ENCODE results near the gene SLC5A4. TPM values are rescaled to one million over a fixed set of nuclear protein-coding genes. Genes with fewer than 3 reads are reported as not detected.

SLC5A4 gene
- total RNA-seq, 1 donor = not detected

DNA sequence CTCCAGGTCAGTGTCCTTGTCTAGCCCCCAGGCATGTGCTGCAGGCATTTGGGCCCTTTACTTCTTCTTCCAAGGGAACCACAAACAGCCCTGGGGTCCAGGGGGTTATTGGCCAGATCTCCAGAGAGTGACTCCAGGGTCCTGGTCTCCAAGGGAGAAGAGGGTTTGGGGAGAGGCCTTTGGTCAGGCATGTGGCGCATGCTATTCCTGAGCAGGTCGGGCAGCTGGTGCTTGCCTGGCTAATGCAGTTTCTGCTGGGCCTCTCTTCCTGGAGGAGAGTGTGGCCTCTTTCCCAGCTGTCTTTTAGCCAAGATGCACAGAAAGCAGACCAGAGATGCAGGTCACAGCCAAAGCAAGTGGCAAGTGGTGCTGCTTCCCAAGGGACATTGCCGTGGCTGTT, 46.5 kb downstream of the SLC5A4 start:
- Histone ChIP-seq H3K27me3 (ENCODE audit: insufficient read depth, low read length) (no peaks in the 10 kb centered on the region), H3K4me1 (ENCODE audit: insufficient read depth, low read length) (peaks cover 17% of the 10 kb centered on the region), H3K4me3 (ENCODE audit: low read length) (no peak overlapping the region), H3K9me3 (ENCODE audit: low read depth, low read length) (no peaks in the 10 kb centered on the region)

DNA sequence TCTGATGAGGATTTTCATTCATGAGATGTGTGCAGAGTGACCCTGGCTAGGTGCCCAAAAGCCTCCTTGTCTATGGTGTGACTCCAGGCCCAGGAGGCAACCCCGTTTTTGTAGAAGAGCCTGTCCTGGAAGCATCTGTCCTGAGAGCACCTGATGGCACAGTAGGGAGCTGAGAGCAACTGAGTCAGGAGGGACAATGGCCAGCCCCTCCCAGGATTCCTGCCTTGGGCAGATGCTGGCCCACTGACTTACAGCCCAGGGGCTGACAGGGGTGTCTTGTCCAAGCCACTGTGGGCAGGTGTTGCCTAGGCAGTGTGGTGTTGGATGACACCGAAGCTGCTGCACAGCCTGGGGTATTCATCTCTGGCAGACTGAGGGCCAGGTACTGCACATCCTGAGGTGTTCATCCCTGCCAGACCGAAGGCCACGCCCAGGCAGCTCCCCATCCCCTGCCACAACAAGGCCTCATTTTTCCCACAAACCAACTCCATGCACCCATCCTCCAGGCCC, 47.1 kb downstream of the SLC5A4 start:
- Histone ChIP-seq H3K27me3 (ENCODE audit: insufficient read depth, low read length) (no peaks in the 10 kb centered on the region), H3K4me1 (ENCODE audit: insufficient read depth, low read length) (peaks cover 22% of the 10 kb centered on the region), H3K9me3 (ENCODE audit: low read depth, low read length) (no peaks in the 10 kb centered on the region), H3K4me3 (ENCODE audit: low read length) (no peak overlapping the region)

DNA sequence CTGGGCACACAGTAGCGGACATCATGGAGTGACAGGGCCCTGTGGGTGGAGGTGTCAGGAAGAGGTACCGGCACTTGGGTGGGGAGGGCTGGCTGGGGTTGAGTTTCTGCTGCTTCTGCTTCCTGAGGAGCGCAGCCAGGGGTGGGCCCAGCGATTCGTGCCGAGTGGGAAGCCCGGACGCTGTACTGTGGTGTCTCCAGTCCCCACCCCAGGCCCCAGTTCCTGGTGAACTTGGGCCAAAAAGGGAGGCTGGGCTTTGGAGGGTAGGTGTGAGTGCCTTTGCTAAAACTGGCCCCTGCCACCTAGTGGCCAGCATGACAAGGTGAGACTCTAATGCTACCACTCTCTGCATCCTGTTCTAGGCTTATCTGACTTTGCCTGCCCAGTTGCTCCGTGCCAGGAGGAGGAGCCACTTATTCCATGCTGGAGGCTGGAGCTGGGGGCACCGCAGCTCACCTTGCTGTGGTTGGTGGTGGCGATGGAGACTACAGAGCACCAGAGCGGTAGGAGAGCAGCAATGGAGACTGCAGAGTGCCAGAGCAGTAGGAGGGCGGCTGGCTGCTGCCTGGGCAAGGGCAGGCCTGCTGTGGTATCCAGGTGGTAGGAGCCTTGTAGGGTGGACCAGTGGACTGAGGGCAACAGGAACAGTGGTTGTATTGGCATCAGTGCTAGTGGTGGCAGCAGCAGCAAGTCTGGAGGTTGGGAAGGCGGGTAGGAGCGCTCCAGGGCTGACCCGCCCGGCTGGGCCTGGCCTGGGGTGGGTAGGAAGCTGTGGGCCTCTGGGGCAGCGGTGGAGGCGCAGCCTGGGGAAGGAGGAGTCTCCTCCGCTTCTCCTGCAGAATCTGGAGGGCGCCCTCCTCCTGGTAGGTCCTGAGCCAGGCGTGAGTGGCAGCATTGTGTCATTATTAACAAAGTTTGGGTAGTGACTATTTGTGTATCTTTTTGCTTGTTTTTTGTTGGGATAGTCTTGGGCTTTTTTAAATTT, 48.1 kb downstream of the SLC5A4 start:
- H3K9me3 ChIP-seq (ENCODE audit: low read depth, low read length) = no peaks in the 10 kb centered on the region
- peaks cover 32% of the 10 kb centered on the region for H3K4me1 ChIP-seq (ENCODE audit: insufficient read depth, low read length)
- H3K4me3 ChIP-seq (ENCODE audit: low read length) = no peak overlapping the region
- no peaks in the 10 kb centered on the region for H3K27me3 ChIP-seq (ENCODE audit: insufficient read depth, low read length)

DNA sequence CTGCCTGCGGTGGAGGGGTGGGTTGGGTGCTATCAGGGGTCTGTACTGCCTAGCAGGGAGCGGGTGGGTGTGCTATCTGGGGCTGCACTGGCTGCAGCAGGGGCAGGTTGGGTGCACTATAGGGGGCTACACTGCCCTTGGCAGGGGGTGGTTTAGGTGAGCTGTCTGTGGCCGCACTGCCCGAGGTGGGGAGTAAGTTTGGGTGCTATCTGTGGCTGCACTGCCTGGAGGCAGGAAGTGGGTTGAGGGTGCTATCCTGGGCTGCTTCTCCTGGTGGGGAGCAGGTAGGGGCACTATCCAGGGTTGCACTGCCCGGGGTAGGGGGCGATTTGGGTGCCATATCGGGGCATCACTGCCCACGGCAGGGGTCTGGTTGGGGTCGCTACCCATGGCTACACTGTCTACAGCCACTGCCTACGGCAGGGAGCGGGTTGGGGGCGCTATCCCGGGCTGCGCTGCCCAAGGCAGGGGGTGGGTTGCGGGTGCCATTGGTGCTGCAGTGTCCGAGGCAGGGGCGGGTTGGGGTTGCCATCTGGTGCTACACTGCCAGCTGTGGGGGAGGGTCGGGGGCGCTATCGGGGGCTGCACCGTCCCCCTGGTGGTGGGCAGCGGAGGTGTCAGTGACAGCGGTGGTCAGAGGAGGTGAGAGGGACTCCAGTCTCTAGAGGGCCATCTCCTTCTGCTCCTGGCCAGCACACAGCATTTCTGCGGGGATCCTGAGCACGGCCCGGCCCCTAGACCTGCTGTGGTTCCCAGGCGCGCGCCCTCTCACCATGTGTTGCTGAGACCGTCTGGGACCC, 49.0 kb downstream of the SLC5A4 start:
- no peaks in the 10 kb centered on the region for H3K9me3 ChIP-seq (ENCODE audit: low read depth, low read length)
- peaks cover 35% of the 10 kb centered on the region for H3K4me1 ChIP-seq (ENCODE audit: insufficient read depth, low read length)
- H3K4me3 ChIP-seq (ENCODE audit: low read length) = no peak overlapping the region
- no peaks in the 10 kb centered on the region for H3K27me3 ChIP-seq (ENCODE audit: insufficient read depth, low read length)

DNA sequence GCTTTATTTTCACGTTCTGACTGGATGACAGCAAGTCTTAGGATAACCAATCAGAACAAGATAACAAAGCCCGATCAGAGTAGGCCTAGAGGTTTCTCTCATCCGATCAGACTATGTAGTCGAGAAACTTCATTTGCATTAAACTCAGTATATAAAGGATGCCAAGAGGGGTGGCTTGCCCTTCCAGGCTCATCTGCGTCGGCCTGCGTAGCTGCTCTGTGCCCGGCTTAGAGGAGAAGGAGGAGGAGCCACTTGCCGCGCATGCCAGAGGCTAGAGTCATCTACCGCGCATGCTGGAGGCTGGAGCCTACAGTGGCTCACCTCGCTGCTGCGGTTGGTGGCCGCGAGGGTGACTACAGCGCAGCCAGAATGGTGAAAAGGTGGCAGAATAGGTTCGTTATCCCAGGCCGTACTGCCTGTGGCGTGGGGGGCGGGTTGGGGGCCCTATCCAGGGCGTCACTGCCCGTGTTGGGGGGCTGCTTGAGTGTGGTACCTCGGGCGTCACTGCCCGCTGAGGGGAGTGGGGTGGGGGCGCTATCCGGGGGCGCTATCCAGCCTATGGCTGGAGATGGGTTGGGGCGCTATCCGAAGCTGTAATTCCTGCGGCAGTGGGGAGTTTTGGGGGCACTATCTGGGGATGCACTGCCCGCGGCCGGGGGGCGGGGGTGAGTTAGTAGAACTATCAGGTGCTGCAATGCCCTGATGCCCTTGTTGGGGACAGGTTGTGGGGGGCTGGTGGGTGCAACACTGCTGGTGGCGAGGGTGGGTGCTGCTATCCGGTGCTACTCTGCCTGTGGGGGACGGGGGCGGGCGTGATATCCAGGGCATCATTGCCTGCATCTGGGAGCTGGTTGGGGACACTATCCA, 50.1 kb downstream of the SLC5A4 start, which contains the start of gene RFPL2:
TSS of gene RFPL2 (minus strand) at position 218 of the 867 bp plus-strand sequence. CDS start 2,622 bp downstream, outside the sequence.
- no peaks in the 10 kb centered on the region for H3K9me3 ChIP-seq (ENCODE audit: low read depth, low read length)
- no peaks in the 10 kb centered on the region for H3K27me3 ChIP-seq (ENCODE audit: insufficient read depth, low read length)
- peaks cover 33% of the 10 kb centered on the region for H3K4me1 ChIP-seq (ENCODE audit: insufficient read depth, low read length)
- H3K4me3 ChIP-seq (ENCODE audit: low read length) = no peak within 1 kb of the TSS

DNA sequence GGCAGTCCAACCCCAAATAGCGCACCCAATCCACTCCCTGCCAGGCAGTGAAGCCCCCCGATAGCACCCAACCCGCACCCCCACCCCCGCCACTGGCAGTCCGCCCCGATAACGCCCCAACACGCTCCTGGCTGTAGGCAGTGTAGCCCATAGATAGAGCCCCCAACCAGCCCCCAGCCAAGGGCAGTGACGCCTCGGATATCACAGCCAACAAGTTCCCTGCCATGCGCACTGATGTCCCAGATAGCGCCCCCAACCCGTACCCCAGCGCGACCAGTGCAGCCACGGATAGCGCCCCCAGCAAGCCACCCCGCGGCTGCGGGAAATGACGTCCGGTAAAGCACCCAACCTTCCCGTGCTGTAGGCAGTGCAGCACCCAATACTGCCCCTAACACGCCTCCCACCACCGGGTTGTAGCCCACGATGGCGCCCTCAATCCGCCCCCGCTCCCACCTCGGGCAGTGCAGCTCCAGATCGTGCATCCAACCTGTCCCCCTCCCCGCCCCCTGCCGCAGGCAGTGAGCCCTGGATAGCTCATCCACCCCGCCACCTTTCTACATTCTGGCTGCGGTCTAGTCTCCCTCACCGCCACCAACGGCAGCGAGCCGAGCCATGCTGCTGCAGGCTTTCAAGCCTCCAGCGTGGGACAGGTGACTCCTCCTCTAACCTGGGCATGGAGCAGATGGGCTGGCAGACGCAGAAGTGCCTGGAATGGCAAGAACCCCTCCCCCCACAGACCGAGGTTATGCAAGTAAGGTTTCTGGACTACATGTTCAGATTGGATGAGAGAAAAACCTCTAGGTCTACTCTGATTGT, 50.9 kb downstream of the SLC5A4 start:
- H3K4me1 ChIP-seq (ENCODE audit: insufficient read depth, low read length) = peaks cover 33% of the 10 kb centered on the region
- no peaks in the 10 kb centered on the region for H3K27me3 ChIP-seq (ENCODE audit: insufficient read depth, low read length)
- no peak overlapping the region for H3K4me3 ChIP-seq (ENCODE audit: low read length)
- H3K9me3 ChIP-seq (ENCODE audit: low read depth, low read length) = no peaks in the 10 kb centered on the region

DNA sequence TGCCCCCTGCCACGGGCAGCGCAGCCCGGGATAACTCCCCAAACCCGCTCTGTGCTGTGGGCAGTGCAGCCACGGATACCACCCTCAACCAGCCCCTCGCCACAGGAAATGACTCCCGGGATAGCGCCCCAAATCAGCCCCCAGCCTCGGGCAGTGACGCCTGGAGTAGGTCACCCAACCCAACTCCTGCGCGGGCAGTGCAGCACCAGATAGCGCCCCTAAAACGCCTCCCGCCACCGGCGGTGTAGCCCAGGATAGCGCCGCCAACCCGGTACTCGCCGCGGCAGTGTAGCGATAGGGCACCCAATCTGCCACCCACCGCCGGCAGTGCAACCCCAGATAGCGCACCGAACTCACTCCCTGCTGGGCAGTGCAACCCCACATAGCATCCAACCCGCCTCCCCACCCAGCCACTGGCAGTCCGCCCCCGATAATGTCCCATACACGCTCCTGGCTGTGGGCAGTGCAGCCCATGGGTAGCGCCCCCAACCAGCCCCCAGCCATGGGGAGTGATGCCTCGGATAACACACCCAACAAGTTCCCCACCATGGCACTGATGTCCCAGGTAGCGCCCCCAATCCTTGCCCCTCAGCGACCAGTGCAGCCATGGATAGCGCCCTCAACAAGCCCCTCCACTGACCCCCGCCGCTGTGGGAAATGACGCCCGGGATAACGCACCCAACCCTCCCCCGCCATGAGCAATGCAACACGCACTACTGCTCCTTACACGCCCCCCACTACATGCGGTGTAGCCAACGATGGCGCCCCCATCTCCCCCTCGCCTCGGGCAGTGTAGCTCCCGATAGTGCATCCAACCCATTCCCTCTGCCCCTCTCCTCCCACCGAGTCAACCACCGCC, 51.7 kb downstream of the SLC5A4 start:
- no peak overlapping the region for H3K4me3 ChIP-seq (ENCODE audit: low read length)
- H3K27me3 ChIP-seq (ENCODE audit: insufficient read depth, low read length) = no peaks in the 10 kb centered on the region
- H3K4me1 ChIP-seq (ENCODE audit: insufficient read depth, low read length) = peaks cover 33% of the 10 kb centered on the region
- H3K9me3 ChIP-seq (ENCODE audit: low read depth, low read length) = no peaks in the 10 kb centered on the region

DNA sequence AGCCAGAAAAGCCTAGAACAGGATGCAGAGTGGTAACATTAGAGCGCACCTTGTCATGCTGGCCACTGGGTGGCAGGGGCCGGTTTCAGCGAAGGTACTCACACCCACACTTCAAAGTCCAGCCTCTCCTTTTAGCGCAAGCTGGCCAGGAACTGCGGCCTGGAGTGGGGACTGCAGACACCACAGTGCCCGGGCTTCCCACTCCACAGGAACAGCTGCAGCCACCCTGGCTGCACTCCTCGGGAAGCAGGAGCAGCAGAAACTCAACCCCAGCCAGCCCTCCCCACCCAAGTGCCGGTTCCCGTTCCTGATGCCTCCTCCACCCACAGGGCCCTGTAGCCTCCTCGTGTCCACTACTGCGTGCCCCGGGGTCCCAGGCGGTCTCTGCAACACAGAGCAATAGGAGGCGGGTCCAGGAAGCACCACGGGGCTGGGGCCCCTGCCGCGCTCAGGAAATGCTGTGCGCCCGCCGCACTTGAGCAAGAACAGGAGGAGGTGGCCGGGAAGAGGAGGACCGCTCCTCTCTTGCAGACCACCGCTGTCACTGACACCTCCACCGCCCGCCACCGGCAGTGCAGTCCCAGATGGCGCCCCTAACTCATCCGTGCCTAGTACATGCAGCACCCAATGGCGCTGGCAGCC, 52.5 kb downstream of the SLC5A4 start:
- peaks cover 33% of the 10 kb centered on the region for H3K4me1 ChIP-seq (ENCODE audit: insufficient read depth, low read length)
- H3K27me3 ChIP-seq (ENCODE audit: insufficient read depth, low read length) = no peaks in the 10 kb centered on the region

DNA sequence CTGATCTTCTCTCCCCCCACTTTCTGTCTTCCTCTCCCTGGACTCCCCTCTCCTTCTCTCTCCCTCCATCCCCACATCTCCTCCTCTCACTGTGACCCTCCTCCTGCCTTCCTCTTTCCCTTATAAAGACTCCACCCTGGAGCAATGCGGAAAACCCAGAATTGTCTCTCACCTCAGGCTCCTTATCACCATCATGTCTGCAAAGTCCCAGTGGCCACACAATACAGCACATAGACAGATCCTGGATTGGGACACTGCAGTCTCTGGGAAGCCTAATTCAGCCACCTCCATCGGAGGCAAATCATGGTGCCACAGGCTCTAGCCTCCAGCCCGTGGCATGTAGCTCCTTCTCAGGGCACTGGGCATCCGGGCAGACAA, 53.0 kb downstream of the SLC5A4 start:
- no peak overlapping the region for H3K4me3 ChIP-seq (ENCODE audit: low read length)
- H3K27me3 ChIP-seq (ENCODE audit: insufficient read depth, low read length) = no peaks in the 10 kb centered on the region
- H3K4me1 ChIP-seq (ENCODE audit: insufficient read depth, low read length) = peaks cover 32% of the 10 kb centered on the region
- no peaks in the 10 kb centered on the region for H3K9me3 ChIP-seq (ENCODE audit: low read depth, low read length)

More for the DNA sequence above, 52.5 kb downstream of the SLC5A4 start:
- no peaks in the 10 kb centered on the region for H3K9me3 ChIP-seq (ENCODE audit: low read depth, low read length)
- no peak overlapping the region for H3K4me3 ChIP-seq (ENCODE audit: low read length)

DNA sequence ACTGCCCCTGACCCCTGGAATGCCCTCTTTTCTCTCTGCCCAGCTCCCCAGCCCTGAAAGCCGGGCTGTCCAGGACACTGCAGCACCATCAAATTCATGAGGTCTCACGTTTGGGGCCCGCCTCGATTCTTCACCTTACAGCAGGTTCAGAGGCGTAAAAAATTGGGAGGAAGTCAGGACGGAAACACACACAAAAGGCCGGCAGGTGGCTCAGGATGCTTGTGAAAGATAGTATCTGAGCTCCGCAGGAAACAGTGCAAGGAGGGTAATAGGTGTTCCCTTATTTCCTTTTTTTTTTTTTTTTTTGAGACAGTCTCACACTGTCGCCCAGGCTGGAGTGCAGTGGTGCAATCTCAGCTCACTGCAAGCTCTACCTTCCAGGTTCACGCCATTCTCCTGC, 54.4 kb downstream of the SLC5A4 start:
- Histone ChIP-seq H3K4me1 (ENCODE audit: insufficient read depth, low read length) (peaks cover 29% of the 10 kb centered on the region), H3K27me3 (ENCODE audit: insufficient read depth, low read length) (no peaks in the 10 kb centered on the region), H3K9me3 (ENCODE audit: low read depth, low read length) (no peaks in the 10 kb centered on the region), H3K4me3 (ENCODE audit: low read length) (no peak overlapping the region)

DNA sequence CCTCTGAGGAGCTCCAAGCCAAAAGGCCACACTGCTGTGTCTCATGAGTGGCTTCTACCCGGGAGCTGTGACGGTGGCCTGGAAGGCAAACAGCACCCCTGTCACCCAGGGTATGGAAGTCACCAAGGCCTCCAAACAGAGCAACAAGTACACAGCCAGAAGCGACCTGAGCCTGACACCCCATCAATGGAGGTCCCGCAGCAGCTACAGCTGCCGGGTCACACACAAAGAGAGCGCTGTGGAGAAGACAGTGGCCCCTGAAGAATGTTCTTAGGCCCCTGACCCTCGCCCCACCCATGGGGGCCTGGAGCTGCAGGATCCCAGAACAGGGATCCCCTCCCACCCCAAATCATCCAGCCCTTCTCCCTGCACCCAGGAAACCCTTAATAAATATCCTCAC, 55.2 kb downstream of the SLC5A4 start:
- Histone ChIP-seq H3K4me3 (ENCODE audit: low read length) (no peak overlapping the region), H3K9me3 (ENCODE audit: low read depth, low read length) (no peaks in the 10 kb centered on the region), H3K27me3 (ENCODE audit: insufficient read depth, low read length) (no peaks in the 10 kb centered on the region), H3K4me1 (ENCODE audit: insufficient read depth, low read length) (peaks cover 29% of the 10 kb centered on the region)

DNA sequence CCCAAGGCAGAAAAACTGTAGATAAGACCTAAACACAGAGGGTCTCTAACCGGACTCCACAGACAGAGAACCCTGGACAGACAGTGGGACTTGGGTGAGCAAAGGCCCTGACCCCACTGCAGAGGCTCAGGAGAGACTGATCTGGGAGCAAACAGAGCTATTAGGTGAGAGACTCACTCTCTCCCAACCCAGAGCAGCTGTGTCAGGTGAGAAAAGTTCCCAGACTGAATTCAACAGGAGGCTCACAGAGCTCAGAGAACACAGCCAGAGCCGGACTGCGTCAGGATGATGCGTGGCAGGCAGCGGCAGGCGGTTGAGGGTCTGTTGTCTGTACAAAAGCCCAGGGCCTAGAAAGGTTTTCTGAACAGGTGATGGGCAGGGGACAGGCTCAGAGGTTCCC, 55.8 kb downstream of the SLC5A4 start:
- Histone ChIP-seq H3K9me3 (ENCODE audit: low read depth, low read length) (no peaks in the 10 kb centered on the region), H3K4me3 (ENCODE audit: low read length) (no peak overlapping the region), H3K27me3 (ENCODE audit: insufficient read depth, low read length) (no peaks in the 10 kb centered on the region), H3K4me1 (ENCODE audit: insufficient read depth, low read length) (peaks cover 29% of the 10 kb centered on the region)

Data from mononuclear cell (primary cell).